PFSK-1 (cell line): ENCODE measurements around the gene GPR176.

Experiments used
- FOXP2 ChIP-seq: optimal IDR thresholded peaks from 2 replicates; pipeline ENCODE3; 2011; ENCODE audit warnings: borderline replicate concordance, control low read depth, inconsistent platforms; ENCODE audit not compliant: insufficient read depth; ENCODE audit errors: extremely low read length, extremely low read depth
- POLR2AphosphoS5 ChIP-seq: IDR thresholded peaks from 2 replicates; pipeline ENCODE4 v1.6.1; 2012; ENCODE audit warnings: low read depth, mild to moderate bottlenecking, control low read depth, low read length, moderate library complexity
- SIN3A ChIP-seq: IDR thresholded peaks from 2 replicates; pipeline ENCODE4 v1.6.1; 2012; ENCODE audit warnings: mild to moderate bottlenecking, low read length, moderate library complexity, borderline replicate concordance; ENCODE audit not compliant: insufficient read depth
- TAF1 ChIP-seq: IDR thresholded peaks from 2 replicates; pipeline ENCODE4 v1.6.1; 2012; ENCODE audit warnings: low read length, control low read depth, borderline replicate concordance; ENCODE audit not compliant: insufficient read depth
- TF ChIP-seq, protein P1 (sequence below), 2 experiments: IDR thresholded peaks; 2 replicates each; pipeline versions ENCODE4 v1.6.1 to v1.8.0; 2011 to 2012; ENCODE audit warnings: low read depth in 2 of 2, low read length in 2 of 2, control low read depth in 1 of 2, inconsistent platforms in 1 of 2, mild to moderate bottlenecking in 1 of 2, moderate library complexity in 1 of 2; ENCODE audit not compliant: insufficient read depth in 1 of 2

GPR176 gene

DNA sequence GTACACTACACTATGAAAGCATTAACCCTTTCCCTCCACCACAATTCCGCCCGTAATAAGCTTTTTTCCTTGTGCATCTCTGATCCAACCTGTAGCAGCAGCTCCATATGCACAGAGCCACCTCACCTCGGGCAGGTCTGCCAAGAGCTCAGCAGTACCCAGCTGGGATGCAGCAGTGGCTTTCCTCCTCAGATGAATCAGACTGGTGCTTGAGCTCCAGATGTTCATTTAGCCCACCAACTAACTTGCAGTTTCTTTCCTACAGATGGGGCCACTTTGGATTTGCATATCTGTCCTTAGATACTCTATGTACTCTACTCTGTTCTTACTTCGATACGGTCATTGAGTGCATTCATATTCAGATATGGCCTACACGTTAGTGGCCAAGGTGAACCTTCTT lies 122.7 kb downstream of the GPR176 start:
- TF ChIP-seq FOXP2 (no peak), POLR2AphosphoS5 (no peak), SIN3A (no peak), TAF1 (no peak)
- TF ChIP-seq, protein P1, sequence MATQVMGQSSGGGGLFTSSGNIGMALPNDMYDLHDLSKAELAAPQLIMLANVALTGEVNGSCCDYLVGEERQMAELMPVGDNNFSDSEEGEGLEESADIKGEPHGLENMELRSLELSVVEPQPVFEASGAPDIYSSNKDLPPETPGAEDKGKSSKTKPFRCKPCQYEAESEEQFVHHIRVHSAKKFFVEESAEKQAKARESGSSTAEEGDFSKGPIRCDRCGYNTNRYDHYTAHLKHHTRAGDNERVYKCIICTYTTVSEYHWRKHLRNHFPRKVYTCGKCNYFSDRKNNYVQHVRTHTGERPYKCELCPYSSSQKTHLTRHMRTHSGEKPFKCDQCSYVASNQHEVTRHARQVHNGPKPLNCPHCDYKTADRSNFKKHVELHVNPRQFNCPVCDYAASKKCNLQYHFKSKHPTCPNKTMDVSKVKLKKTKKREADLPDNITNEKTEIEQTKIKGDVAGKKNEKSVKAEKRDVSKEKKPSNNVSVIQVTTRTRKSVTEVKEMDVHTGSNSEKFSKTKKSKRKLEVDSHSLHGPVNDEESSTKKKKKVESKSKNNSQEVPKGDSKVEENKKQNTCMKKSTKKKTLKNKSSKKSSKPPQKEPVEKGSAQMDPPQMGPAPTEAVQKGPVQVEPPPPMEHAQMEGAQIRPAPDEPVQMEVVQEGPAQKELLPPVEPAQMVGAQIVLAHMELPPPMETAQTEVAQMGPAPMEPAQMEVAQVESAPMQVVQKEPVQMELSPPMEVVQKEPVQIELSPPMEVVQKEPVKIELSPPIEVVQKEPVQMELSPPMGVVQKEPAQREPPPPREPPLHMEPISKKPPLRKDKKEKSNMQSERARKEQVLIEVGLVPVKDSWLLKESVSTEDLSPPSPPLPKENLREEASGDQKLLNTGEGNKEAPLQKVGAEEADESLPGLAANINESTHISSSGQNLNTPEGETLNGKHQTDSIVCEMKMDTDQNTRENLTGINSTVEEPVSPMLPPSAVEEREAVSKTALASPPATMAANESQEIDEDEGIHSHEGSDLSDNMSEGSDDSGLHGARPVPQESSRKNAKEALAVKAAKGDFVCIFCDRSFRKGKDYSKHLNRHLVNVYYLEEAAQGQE (IDR thresholded peaks at IDR 0.05; ENCODE audit: insufficient read depth in 1 of 2, low read depth in 2 of 2, low read length in 2 of 2): no peak

- TF ChIP-seq POLR2AphosphoS5 (no peak), TAF1 (no peak), SIN3A (no peak), FOXP2 (no peak)
- TF ChIP-seq, protein P1 (IDR thresholded peaks at IDR 0.05; ENCODE audit: insufficient read depth in 1 of 2, low read depth in 2 of 2, low read length in 2 of 2): no peak
Observed at GRCh38 chr15:39796601-39797000, 123.5 kb downstream of the GPR176 start.

- TF ChIP-seq TAF1 (no peak), SIN3A (no peak), FOXP2 (no peak), POLR2AphosphoS5 (no peak)
- TF ChIP-seq, protein P1 (IDR thresholded peaks at IDR 0.05; ENCODE audit: insufficient read depth in 1 of 2, low read depth in 2 of 2, low read length in 2 of 2): no peak
Observed at GRCh38 chr15:39795486-39795885, 124.6 kb downstream of the GPR176 start.

- TF ChIP-seq SIN3A (no peak), TAF1 (no peak)
Observed at GRCh38 chr15:39794954-39795353, 125.1 kb downstream of the GPR176 start.

GRCh38 chr15:39793923-39794322 lies 126.1 kb downstream of the GPR176 start:
- TF ChIP-seq SIN3A (no peak), FOXP2 (no peak), POLR2AphosphoS5 (no peak), TAF1 (no peak)
- TF ChIP-seq, protein P1 (IDR thresholded peaks at IDR 0.05; ENCODE audit: insufficient read depth in 1 of 2, low read depth in 2 of 2, low read length in 2 of 2): no peak
